Measurements from ENCODE around the gene PAX2. TPM values are rescaled to one million over a fixed set of nuclear protein-coding genes. Genes with fewer than 3 reads are reported as not detected.
"Not testable (repeated sequence)": the region's sequence is repeated elsewhere in the genome, so short reads cannot be mapped to it uniquely, and the experiment has no call there.

The PAX2 gene
- total RNA-seq: under 1 TPM in 1 of 2 donors, not detected in 1; 0.16 TPM

DNA sequence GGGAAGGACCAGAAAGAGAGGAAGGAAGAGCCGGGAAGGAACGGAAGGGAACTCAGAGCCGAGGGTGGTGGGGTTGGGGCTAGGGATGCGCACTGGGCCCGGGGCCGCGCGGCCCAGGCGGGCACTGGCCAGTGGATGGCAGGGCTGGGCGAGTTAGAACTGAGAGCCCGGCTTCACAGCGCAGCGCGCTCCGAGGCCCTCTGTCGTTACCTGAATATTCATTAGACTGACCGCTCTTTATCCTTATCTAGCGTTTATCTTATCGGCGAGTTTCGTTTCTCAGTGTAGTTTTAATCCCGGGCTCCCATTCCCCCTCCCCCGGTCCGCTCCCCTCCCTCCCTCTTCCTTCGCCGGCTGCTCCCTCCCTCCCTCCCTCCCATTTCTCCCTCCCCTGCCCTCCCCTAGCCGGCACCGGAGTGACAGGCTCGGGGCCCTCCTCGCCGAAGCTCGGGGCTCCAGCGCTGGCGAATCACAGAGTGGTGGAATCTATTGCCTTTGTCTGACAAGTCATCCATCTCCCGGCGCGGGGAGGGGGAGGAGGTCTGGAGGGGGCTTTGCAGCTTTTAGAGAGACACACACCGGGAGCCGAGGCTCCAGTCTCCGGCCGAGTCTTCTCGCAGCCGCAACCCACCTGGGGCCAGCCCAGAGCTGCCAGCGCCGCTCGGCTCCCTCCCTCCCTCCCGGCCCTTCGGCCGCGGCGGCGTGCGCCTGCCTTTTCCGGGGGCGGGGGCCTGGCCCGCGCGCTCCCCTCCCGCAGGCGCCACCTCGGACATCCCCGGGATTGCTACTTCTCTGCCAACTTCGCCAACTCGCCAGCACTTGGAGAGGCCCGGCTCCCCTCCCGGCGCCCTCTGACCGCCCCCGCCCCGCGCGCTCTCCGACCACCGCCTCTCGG is at the start of gene PAX2:
TSS of gene PAX2 (plus strand) at position 596 of the 895 bp plus-strand sequence. CDS start 679 bp downstream, outside the sequence.
- Mint-ChIP-seq H3K36me3 (ENCODE audit: low read depth) (peaks cover 19% of the 10 kb centered on the region), H3K4me1 (peaks cover 23% of the 10 kb centered on the region), H3K4me3 (peak within 1 kb of the TSS; percentile 61), H3K27ac (peak within 1 kb of the TSS; percentile 6), H3K27me3 (peaks cover 62% of the 10 kb centered on the region), H3K9me3 (no peaks in the 10 kb centered on the region)
- no peak for ATAC-seq (replicated peaks)

DNA sequence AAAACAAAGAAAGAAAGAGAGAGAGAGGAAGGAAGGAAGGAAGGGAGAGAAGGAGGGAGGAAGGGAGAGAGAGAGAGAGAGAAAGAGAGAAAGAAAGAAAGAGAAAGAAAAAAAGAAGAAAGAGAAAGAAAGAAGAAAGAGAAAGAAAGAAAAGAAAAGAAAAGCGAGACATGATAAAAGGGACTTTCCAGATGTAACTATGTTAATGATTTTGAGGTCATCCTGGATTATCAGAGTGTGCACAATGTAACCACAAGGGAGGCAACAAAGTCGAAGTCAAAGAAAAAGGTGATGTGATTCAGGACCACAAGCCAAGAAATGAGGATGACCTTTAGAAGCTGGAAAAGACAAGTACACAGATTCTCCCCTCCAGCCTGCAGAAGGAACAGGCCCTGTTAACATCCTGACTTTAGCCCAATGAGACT is 48.9 kb upstream of the PAX2 start:
- Mint-ChIP-seq H3K4me1 (peaks cover 14% of the 10 kb centered on the region), H3K27ac (peak overlapping the region; percentile 51), H3K9me3 (no peaks in the 10 kb centered on the region), H3K36me3 (ENCODE audit: low read depth) (no peaks in the 10 kb centered on the region), H3K27me3 (peaks cover 23% of the 10 kb centered on the region), H3K4me3 (peak overlapping the region; percentile 32)
- peak; percentile 95 for ATAC-seq (replicated peaks)

DNA sequence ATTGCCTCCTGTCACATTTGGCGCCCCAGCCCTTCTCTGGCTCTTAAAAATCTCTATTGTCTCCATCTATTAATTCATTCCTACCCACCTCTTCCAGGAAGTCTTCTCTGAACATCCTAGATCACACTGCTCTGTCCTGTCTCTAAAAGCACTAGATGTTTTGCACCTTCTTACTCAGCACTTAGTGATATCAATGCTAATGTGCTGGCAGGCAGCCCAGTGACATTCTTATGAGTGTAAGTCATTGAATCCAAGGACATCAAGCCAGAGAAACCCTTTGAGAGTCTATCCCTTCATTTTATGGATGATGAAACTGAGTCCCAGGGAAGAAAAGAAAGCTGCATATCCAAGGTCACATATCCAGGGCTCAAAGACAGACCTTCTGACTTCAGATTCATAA is 48.3 kb upstream of the PAX2 start:
- Mint-ChIP-seq H3K27ac (peak overlapping the region; percentile 51), H3K4me1 (peaks cover 14% of the 10 kb centered on the region), H3K9me3 (no peaks in the 10 kb centered on the region), H3K36me3 (ENCODE audit: low read depth) (no peaks in the 10 kb centered on the region), H3K27me3 (peaks cover 22% of the 10 kb centered on the region), H3K4me3 (peak overlapping the region; percentile 32)
- ATAC-seq (replicated peaks): peak; percentile 70

DNA sequence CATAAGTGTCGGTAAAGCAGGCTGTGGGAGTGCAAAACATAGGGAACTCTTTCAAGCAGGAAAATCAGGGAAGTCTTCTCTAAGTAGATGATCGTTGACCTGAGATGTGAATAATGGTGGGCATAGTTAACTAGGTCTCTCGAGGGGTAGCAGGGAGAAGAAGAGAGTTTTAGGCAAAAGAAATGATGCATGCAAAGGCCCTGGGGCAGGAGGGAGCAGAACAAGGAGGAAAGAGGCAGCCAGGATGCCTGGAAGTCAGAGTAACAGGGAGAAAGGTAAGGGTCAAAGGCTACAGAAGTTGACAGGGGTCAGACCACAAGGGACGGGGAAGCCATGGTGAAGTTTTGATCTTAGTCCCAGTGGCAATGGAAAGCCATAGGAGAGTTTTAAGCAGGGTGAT is 47.8 kb upstream of the PAX2 start:
- ATAC-seq (replicated peaks): no peak
- H3K4me3 Mint-ChIP-seq: no peak overlapping the region
- H3K9me3 Mint-ChIP-seq: no peaks in the 10 kb centered on the region
- no peaks in the 10 kb centered on the region for H3K36me3 Mint-ChIP-seq (ENCODE audit: low read depth)
- peaks cover 14% of the 10 kb centered on the region for H3K4me1 Mint-ChIP-seq
- H3K27me3 Mint-ChIP-seq: peaks cover 18% of the 10 kb centered on the region
- H3K27ac Mint-ChIP-seq: no peak overlapping the region

DNA sequence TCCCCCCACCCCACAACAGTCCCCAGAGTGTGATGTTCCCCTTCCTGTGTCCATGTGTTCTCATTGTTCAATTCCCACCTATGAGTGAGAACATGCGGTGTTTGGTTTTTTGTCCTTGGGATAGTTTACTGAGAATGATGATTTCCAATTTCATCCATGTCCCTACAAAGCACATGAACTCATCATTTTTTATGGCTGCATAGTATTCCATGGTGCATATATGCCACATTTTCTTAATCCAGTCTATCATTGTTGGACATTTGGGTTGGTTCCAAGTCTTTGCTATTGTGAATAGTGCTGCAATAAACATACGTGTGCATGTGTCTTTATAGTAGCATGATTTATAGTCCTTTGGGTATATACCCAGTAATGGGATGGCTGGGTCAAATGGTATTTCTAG is 43.7 kb upstream of the PAX2 start:
- H3K27ac Mint-ChIP-seq; ATAC-seq (replicated peaks); H3K4me1 Mint-ChIP-seq; H3K4me3 Mint-ChIP-seq; H3K36me3 Mint-ChIP-seq (ENCODE audit: low read depth); H3K9me3 Mint-ChIP-seq: not testable (repeated sequence)
- H3K27me3 Mint-ChIP-seq: peaks cover 32% of the 10 kb centered on the region

DNA sequence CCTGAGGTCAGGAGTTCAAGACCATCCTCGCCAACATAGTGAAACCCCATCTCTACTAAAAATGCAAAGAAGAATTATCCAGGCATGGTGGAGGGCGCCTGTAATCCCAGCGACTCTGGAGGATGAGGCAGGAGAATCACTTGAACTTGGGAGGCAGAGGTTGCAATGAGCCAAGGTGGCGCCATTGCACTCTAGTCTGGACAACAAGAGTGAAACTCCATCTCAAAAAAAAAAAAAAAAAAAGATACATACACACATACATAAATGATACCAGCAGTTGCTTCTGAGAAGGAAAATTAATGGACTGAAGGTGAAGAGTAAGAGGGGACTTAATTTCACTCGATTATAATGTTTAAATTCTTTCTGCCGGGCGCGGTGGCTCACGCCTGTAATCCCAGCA is 40.2 kb upstream of the PAX2 start:
- H3K27ac Mint-ChIP-seq: no peak overlapping the region
- no peak overlapping the region for H3K4me3 Mint-ChIP-seq
- peaks cover 5% of the 10 kb centered on the region for H3K9me3 Mint-ChIP-seq
- no peaks in the 10 kb centered on the region for H3K4me1 Mint-ChIP-seq
- peaks cover 40% of the 10 kb centered on the region for H3K27me3 Mint-ChIP-seq
- ATAC-seq (replicated peaks): no peak
- no peaks in the 10 kb centered on the region for H3K36me3 Mint-ChIP-seq (ENCODE audit: low read depth)

DNA sequence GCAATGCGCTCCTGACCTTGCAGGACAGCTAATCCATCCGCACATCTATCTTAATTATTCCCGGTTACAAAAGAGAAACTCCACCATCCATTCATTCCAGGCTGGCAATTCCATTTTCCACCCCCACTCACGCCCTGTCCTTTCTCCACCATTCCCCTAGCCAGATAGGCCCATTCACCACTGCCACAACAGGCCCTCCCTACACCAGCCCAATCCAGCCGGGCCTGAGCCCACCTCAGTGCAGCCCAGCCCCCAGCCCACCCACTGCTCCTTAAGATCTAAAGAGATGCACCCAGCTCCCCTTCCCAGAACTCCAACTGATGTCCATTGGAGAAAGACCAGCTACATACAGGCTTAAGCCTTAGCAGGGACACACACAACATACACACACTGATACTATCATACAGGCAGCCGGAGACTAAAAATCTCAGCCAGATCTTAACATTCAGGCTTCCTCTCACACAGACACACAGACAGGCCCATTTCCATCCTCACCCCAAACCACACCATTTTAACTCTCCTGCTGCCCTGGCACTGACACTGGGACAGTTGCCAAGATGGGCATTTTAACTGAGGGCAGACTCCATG is 38.0 kb upstream of the PAX2 start:
- peaks cover 60% of the 10 kb centered on the region for H3K27me3 Mint-ChIP-seq
- no peak overlapping the region for H3K4me3 Mint-ChIP-seq
- ATAC-seq (replicated peaks): no peak
- H3K4me1 Mint-ChIP-seq: no peaks in the 10 kb centered on the region
- no peak overlapping the region for H3K27ac Mint-ChIP-seq
- peaks cover 5% of the 10 kb centered on the region for H3K9me3 Mint-ChIP-seq
- no peaks in the 10 kb centered on the region for H3K36me3 Mint-ChIP-seq (ENCODE audit: low read depth)

DNA sequence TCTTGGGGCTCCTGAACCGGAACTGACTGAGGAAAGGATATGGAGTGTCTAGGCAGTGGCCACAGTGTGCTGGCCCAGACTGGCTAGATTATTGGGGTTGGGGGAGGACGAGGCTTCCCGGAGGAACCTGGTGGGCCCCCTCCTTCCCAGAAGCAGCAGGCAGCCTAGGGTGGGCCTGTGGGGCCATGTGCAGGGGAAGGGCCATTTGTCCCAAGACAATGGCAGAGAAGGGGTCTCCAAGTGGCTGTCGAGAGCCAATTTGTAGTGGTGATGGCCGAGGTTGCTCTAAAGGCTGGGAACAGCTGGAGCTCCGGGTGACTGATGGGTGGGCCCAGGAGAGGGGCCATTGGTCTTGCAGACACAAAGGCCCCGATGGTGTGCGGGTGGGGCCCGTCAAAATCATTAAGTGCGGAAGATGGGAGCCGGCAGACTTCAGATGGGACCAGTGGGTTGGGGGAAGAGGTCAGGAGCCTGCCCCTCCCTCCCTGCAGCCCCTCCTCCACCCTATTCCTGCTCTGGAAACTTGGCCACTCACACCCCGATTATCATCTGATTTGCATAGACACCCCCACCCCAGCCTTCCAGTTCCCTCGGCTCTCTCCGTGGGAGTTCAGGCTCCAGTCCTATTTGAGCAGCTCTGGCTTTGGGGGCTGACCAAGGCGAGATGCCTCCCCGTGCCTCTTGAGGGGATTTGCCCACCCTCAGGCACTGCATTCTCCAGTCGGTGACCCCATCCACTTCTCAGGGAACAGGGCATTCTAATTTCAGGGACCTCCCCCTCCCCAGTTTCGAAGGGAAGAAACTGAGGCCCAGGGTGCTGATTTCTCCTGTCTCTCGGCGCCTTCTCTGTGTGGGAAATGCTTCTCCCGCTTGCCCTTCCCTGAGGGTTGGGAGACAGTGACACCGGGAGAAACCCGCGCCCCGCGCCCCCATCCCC is 36.0 kb upstream of the PAX2 start:
- no peak for ATAC-seq (replicated peaks)
- Mint-ChIP-seq H3K27ac (no peak overlapping the region), H3K27me3 (peaks cover 69% of the 10 kb centered on the region), H3K4me1 (no peaks in the 10 kb centered on the region), H3K9me3 (peaks cover 5% of the 10 kb centered on the region), H3K36me3 (ENCODE audit: low read depth) (no peaks in the 10 kb centered on the region), H3K4me3 (no peak overlapping the region)

DNA sequence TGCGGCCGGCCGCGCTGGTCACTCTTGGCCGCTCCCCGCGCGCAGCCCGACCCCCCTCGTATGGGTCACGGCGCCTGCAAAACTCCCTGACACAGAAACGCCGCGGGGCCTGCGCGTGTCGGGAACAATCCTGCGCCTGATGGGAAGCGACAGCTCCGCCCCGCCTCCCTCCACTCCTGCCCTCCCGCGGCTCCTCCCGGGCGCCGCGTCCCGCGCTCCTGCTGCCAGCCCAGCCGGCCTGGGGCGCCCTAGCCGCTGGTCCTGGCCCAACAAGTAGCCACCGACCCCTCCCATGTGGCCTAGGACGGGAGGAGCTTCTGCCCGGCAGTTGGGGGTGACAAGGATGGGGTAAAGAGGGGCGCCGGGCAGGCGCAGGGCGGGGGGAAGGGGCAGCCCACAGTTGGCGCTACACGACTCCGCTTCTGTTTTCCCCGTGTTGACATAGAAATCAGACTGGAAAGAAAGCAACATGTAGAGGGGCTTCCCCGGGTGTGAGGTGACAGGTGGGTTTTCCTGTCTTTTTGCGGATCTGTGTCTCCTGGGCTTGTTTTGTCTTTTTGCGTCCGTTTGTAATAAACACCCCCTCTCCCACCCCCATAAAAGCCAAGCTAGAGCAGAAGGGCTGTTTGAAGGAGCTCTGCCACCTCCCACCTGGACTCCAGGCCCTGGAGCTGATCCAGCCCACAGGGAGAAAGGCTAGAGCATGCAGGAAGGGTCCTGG is 35.1 kb upstream of the PAX2 start:
- Mint-ChIP-seq H3K27ac (no peak overlapping the region), H3K27me3 (peaks cover 77% of the 10 kb centered on the region), H3K4me3 (no peak overlapping the region)

DNA sequence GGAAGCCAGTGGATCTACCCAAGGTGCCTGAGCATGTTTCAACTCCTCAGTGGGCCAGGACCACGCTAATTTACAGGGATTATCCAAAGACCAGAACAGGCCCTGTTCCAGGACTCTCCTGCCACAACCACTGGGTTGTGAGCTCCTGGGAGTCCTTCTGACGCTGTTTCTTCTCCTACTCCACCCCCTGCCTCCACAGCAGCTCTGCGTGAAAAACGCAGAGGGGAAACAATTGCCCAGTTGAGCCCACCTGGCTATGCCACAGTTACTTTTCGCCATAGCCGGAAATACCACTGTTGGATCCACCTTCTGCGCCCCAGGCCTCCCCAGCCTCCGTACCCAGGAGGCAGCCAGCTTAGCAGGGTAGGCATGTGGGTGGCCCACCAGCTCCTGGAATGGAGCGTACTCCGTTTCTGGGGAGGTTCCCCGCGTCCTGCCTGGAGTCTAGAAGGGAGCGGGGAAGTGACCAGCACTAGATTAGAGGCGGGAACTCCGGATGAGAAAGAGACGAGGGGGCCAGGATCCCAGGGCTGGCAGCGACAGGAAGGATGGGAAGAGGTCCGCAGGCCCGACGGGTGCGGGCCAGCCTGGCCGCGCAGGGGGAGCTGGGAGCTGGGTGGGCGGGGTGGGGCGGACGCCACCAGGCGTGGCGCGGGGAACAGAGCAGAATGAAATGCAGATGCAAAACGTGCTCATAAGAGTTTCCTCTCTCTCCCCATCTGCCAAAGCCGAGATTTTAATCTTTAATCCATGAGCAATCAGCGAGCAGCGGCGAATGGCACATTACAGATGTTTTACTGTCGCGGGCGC is 32.1 kb upstream of the PAX2 start:
- H3K9me3 Mint-ChIP-seq: no peaks in the 10 kb centered on the region
- peaks cover 12% of the 10 kb centered on the region for H3K4me1 Mint-ChIP-seq
- ATAC-seq (replicated peaks): no peak
- peaks cover 78% of the 10 kb centered on the region for H3K27me3 Mint-ChIP-seq
- no peaks in the 10 kb centered on the region for H3K36me3 Mint-ChIP-seq (ENCODE audit: low read depth)
- H3K27ac Mint-ChIP-seq: no peak overlapping the region
- no peak overlapping the region for H3K4me3 Mint-ChIP-seq

More for the DNA sequence above, 35.1 kb upstream of the PAX2 start:
- ATAC-seq (replicated peaks): no peak
- Mint-ChIP-seq H3K4me1 (peaks cover 5% of the 10 kb centered on the region), H3K9me3 (peaks cover 5% of the 10 kb centered on the region), H3K36me3 (ENCODE audit: low read depth) (no peaks in the 10 kb centered on the region)

DNA sequence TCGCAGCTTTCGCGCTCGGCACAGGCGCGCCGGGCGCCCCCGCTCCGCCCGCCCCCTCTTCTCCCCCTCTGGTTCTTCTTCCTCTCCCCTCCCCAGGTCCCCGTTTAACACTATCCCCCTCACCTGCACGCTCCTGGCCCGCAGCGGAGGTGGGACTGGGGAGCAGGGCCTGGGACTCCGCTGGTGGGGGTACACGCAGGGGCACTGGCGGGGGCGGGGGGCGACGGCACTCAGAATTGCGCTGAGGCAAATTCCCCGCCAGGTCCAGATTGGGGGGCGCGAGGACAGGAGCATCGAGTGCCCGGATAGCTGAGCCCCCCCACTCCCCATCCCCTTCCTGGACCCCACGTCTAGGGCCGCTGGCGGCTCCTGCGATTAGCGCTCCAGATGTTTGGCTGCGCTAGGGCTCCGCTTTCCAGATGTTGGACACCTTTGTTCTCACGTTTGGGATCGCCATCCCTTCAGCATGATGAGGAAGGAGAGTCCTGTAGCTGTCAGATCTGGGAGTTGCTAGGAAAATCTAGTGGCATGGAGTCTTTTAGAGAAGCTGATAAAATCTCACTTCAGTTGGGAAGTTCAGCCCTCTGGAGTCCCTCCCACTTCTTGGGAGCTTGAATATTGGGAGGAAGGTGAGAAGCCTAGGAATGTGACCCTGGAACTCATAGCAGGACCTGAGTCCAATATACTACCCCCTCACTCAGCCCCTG is 31.4 kb upstream of the PAX2 start:
- H3K36me3 Mint-ChIP-seq (ENCODE audit: low read depth): no peaks in the 10 kb centered on the region
- peaks cover 12% of the 10 kb centered on the region for H3K4me1 Mint-ChIP-seq
- H3K27ac Mint-ChIP-seq: no peak overlapping the region
- ATAC-seq (replicated peaks): no peak
- H3K9me3 Mint-ChIP-seq: no peaks in the 10 kb centered on the region
- H3K27me3 Mint-ChIP-seq: peaks cover 81% of the 10 kb centered on the region
- no peak overlapping the region for H3K4me3 Mint-ChIP-seq

DNA sequence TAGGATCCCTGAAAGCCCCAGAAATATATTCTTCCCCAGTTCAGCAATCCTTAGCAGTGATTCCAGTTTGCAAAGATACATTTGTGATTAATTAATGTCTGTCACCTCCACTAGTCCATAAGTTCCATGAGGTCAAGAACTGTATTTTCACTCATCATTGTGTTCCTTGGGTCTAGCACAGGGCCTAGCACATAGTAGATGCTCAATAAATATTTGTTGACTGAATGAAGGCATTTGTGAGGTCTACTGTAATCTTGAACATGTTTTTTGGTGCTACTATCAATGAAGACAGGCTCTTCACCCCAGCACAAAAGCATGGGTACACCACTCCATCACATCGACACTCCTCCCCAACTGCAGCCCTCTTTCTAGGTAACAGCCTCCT is 30.8 kb upstream of the PAX2 start:
- Mint-ChIP-seq H3K4me3 (no peak overlapping the region), H3K9me3 (no peaks in the 10 kb centered on the region), H3K27me3 (peaks cover 81% of the 10 kb centered on the region), H3K36me3 (ENCODE audit: low read depth) (no peaks in the 10 kb centered on the region), H3K27ac (no peak overlapping the region), H3K4me1 (peaks cover 12% of the 10 kb centered on the region)
- no peak for ATAC-seq (replicated peaks)

DNA sequence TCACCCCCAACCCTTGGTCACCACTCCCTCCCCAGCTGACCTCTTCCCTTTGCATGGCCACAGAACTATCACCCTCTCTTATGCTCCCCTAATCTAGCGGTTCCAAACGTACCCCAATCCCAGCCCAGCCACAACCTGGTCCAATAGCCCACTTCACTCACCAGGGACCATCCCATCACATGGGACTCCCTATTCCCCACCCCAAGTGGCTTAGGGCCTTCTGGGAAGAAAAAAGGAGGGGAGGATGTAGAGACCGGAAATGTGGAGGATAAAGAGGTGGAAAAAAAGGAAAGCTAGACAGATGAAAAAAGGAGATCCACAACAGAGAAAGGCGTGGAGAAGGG is 30.3 kb upstream of the PAX2 start:
- Mint-ChIP-seq H3K4me3 (peak overlapping the region; percentile 52), H3K27me3 (peaks cover 79% of the 10 kb centered on the region), H3K9me3 (no peaks in the 10 kb centered on the region), H3K4me1 (peaks cover 12% of the 10 kb centered on the region), H3K27ac (no peak overlapping the region), H3K36me3 (ENCODE audit: low read depth) (no peaks in the 10 kb centered on the region)
- ATAC-seq (replicated peaks): no peak

Measured in activated T-helper 17 cell treated with anti-CD3 and anti-CD28 coated beads, Interleukin-2, amount 50 U/mL, for 72 hours (primary cell).